Esophagus squamous epithelium (tissue), 4 donors: Measurements from ENCODE around the gene CBX5.

ENCODE experiments used
- CTCF ChIP-seq, 6 experiments: fragments of 450-650 bp in 4 of 6; fragments of 200-600 bp in 2 of 6; sonication (generic) in 2 of 6; IDR thresholded peaks; one replicate each; pipeline ENCODE4 v1.5.1; 2016 to 2019; ENCODE audit warnings: antibody characterized with exemption in 6 of 6, mild to moderate bottlenecking in 4 of 6, moderate library complexity in 4 of 6
- POLR2A ChIP-seq, 4 donors: fragments of 450-650 bp; IDR thresholded peaks; one replicate each; pipeline ENCODE4 v1.6.1; 2017; ENCODE audit warnings: antibody characterized with exemption in 4 of 4, mild to moderate bottlenecking in 4 of 4, moderate library complexity in 3 of 4

DNA sequence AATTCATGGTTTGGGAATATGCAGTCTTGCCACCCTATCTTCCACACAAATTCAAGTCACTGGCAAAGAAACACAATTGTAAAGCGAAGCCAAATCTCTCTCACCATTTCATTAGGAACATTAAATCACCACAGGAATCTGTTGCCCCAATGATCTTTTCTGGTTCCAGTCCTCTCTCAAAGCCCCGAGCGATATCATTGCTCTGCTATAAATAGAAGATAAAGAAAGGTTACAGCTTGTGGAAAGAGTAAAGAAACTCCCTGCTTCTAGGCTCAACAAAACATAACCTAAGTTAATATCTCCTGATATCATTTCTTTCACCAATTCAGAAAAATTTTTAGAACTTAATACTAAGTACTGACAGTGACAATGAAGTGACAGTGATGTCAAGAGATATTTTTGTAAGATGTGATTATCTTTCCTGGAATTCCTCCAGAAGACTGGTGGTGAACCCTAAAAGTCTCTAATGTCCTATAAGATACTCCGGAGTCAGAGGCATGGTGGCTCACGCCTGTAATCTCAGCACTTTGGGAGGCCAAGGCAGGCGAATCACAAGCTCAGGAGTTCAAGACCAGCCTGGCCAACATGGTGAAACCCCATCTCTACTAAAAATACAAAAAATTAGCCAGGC lies 33.8 kb downstream of the CBX5 start:
- TF ChIP-seq POLR2A (IDR thresholded peaks at IDR 0.05) (no peak), CTCF (IDR thresholded peaks at IDR 0.05) (no peak)
